CD4-positive, alpha-beta T cell treated with Interleukin-6 at 100 ng/mL for 8 hours (primary cell): ENCODE data around the gene HNRNPK.
A peak's percentile ranks its signal among the peaks of the same experiment; 100 is the strongest.

Experiments
- DNase-seq: peaks from one replicate; pipeline ENCODE4 v3.0.0-alpha.2; 2020; ENCODE audit warnings: mixed read lengths, low spot score

HNRNPK gene

GRCh38 chr9:83979812-83980394 lies at the start of gene HNRNPK:
Gene HNRNPK (minus strand): TSS chr9:83980215. CDS start chr9:83978252, 1,963 bp downstream.
- peak; percentile 98 for DNase-seq

DNA sequence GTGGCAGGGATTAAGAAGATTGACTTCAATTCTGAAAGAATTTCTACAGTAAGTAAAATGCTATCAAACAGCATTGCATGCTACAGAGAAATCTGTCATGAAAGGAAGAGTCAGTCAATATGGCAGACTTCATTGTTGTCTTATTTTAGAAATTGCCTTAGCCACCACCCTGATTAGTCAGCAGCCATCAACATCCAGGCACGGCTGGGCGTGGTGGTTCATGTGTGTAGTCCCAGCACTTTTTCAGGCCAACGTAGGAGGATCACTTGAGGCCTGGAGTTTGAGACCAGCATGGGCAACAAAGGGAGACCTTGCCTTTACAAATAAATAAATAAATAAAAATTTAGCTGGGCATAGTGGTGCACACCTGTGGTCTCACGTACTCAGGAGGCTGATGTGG lies 47.2 kb upstream of the HNRNPK start:
- DNase-seq = no peak

GRCh38 chr9:84024041-84024575 lies 44.1 kb upstream of the HNRNPK start:
- no peak for DNase-seq

DNA sequence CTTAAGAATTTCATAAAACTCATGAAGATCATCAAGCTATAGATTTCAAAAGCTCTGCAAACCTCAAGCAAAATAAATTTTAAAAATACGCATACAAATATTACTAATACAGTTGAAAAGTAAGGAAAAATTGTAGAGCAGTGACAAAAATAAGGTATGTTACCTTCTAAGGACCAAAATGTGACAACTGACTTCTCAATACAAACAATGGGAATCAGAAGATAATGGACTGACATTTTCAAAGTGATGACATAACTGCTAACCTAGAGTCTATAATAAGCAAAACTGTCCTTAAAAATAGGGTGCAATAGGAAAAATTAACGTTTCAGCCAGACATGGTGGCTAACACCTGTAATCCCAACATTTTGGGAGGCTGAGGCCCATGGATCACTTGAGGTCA lies 27.6 kb upstream of the HNRNPK start:
- no peak for DNase-seq

DNA sequence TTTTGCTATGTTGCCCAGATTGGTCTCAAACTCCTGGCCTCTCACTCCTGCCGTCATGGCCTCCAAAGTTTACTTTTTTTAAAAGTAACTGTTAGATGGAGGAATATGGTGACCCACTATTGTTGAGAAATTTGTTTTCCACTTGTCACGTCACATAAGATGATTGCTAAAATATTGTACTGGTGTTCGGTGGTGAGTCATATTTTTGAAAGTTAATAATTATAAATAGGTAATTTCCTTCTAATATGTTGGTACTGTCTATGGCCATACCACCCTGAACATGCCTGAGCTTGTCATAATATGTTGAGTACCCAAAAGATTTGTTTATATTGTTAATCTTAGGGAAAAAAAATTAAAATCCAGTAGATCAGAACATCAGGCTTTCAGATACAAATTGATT lies 23.2 kb upstream of the HNRNPK start:
- DNase-seq = no peak

- DNase-seq = no peak
Measured at GRCh38 chr9:84002344-84002743, 22.3 kb upstream of the HNRNPK start.

DNA sequence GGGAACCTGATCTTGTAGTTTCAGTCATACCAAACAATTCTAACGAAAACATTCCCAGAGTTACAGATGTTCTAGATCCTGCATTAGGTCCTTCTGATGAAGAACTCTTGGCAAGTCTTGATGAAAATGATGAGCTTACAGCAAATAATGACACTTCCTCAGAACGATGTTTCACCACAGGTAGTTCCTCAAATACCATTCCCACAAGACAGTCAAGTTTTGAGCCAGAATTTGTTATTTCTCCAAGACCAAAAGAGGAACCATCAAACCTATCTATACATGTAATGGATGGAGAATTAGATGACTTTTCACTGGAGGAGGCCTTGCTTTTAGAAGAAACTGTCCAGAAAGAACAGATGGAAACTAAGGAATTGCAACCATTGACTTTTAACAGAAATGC lies 21.6 kb upstream of the HNRNPK start:
- DNase-seq = no peak

DNA sequence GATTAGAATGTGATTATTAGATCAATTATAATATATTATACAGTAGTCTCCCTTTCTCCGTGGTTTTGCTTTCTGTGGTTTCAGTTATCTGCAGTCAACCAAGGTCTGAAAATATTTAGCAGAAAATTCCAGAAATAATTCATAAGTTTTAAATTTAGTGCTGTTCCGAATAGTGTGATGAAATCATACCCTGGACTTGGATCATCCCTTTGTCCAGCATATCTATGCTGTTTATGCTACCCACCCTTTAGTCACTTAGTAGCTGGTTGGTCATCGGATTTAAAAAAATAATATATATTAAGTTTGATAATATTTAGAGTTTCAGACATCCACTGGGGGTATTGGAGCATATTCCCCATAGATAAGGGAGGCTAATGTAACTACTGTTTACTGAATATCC lies 20.2 kb upstream of the HNRNPK start:
- DNase-seq = no peak

DNA sequence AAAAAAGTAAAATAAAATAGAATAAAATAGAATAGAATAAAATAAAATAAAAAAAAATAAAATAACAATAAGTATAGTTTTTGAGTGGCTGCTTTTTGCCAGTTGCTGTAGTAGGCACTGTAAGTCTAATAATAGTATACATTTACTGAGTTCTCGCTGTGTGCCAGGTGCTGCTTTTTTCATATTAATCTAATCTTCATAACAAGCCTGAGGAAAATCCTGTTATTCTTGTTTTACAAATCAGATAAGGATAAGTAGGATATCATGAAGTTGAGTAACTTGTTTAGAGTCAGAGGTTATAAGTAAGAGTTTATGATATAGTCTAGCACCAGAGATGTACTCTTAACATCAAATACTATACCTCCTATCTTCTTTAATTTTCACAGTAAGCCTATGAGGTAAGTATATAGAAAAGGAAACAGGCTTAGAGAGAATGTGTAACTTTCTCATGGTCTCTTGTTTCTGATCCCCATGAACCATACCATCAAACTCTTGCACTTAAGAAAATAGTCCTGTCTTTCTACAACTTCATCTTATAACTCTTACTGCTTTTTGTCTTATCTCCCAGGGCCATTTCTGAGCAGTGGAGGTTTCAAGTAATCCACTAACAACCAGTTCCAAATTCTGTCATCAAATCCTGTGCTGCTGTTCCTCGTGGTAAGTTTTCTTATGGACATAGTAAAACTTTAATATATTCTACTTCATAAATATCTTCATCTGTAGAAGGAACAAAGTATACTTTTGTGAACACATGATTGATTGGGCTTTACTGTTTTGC lies 19.3 kb upstream of the HNRNPK start:
- no peak for DNase-seq

GRCh38 chr9:83996126-83996525 lies 16.1 kb upstream of the HNRNPK start:
- DNase-seq = no peak

- DNase-seq = no peak
Measured at GRCh38 chr9:83992901-83993300, 12.9 kb upstream of the HNRNPK start.

GRCh38 chr9:83992407-83992806 lies 12.4 kb upstream of the HNRNPK start:
- no peak for DNase-seq

- DNase-seq = no peak
Measured at GRCh38 chr9:83991355-83991754, 11.3 kb upstream of the HNRNPK start.

DNA sequence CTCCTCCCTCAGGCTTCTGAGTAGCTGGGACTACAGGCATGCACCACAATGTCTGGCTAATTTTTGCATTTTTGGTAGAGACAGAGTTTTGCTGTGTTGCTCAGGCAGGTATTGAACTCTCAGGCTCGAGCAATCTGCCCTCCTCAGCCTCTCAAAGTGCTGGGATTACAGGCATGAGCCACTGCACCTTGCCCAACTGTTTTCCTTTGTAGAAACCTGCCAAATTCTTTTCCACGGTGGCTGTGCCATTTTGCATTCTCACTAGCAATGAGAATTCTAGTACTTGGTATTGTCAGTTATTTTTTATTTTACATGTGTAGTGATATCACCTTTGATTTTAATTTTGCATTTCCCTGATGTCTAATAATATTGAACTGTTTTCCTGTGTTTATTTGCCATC lies 8.4 kb upstream of the HNRNPK start:
- no peak for DNase-seq

DNA sequence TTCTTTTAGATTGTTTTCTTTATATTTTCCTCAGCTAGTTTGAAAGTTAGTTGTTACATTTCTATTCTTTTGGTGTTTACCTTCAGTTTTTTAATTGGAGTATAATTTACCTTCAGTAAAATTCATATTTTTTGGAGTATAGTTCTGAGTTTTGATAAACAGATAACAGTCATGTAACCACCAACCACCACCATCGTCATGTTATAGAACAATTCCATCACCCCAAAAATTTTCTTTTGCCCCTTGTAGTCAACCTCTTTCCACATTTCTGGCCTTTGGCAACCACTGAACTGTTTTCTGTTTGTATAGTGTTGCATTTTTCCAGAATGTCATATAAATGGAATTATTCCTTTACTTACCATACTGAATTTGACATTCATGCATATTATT lies 7.4 kb upstream of the HNRNPK start:
- no peak for DNase-seq

GRCh38 chr9:83986765-83987401 lies 6.9 kb upstream of the HNRNPK start:
- no peak for DNase-seq

DNA sequence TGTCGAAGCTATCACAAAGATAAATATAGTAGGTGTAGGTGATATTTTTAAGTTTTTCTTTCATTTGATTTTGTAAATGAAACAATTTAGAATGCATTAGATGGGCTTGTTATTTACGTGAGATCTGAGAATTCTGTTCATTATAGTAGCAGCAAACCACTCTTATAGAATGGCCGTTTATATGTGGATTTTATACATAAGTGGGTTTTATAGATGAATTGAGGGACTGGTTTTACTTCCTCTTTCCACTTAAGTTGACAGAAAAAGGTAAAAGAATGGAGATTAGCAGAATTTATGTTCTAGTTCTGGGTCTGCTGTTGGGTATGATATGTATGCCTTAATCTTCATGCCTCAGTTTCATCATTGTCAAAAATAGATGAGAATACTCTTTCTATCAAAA lies 6.2 kb upstream of the HNRNPK start:
- DNase-seq = no peak

GRCh38 chr9:83981126-83981871 lies 1.3 kb upstream of the HNRNPK start:
- peak; percentile 7 for DNase-seq

DNA sequence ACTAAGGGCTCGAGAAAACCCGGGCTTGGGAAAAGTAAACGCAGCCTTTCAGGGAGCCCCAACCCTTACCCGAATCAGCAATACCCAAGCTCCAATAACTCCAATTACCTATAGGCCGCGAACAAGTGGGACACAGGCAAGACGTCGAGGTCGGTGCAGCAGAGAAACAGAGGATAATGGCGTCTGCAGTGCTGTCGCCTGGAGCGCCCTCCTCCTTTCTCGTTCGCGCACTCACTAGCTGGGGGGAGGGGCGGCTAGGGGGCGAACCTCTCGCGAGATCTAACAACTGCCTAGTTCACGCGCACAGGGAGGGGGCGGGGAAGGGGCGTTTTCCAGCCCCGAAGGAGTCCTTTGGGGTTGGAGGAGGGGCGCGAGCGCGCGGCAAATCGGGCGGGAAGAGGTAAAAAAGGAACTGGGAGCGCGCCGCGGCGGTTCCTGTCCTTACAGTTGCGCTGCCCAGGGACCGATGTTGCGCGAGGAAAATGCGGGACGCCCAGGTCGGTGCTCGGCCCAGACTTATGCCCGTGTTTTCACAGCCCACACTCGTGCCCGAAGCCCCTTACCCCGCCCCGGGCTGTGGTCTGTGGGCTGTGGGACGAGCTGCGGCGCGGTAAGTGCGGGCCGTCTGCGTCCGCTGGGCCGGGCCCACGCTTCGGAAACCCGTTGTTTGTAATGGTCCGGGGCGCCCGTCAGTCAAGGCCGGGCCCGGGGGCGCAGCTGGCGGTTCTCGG lies 545 bp upstream of the HNRNPK start, which contains the start of gene RMI1:
RMI1 (plus strand) TSS at position 411 of the 731 bp plus-strand sequence. CDS start 20,182 bp downstream, outside the sequence.
- DNase-seq = peak; percentile 98

DNA sequence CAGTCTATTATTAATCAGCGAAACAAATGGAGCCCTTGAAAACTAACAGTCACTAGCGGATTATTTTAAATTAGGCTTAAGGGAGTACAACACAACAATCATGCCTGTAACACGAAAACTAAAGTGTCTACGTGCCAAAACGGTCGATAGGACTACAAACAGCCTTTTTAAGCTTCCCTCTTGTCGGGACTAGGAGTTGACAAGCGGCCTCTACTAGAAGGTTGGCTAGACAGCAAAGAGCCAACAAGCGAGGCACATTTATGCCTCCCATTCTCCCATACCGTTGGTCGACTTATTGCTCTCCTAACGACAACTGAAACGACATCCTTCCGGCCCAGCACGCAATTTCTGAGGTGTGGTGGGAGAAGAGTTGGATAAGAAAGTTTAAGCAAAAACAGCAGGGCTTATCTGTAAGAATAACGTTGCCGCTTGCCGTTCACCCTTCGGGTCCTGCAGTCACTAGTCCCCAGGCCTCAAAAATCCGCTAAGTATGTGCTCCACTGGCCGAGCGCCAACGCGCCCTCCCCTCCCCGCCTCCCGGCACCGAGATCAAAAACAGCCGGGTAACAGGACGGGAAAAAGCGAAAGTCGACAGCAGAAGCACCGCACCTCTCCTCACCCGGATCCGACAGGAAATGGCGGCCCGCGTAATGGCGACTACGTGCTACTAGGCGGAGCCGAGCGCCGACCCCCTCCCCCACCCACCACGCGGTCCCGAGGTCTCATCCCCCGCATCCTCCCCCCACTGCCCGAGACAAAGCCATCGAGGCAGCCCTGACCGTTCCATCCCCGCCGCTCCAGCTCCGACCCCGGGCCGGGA lies 813 bp downstream of the HNRNPK start:
- DNase-seq = peak; percentile 88

DNA sequence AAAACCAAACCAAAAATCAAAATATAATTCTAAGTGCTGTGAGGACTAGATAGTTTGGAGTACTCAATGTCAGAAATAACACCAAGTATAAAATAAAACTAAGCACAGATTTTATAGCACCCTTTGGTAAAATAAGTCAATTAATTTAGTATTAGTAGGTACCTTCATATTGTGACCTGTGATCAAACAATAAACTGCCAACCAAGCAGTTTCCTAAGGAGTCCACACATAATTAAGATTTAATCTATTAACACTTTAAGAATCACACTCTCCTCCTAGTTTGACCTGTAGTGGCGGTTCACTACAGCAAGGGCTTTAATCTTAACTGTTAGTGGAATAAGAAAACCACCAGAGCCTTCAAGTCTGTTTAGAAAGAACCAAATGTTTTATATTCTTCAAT lies 2.8 kb downstream of the HNRNPK start:
- no peak for DNase-seq
